ENCODE data around the gene SVOP. TPM values are rescaled to one million over a fixed set of nuclear protein-coding genes. Genes with fewer than 3 reads are reported as not detected.
"Not testable (repeated sequence)": the region's sequence is repeated elsewhere in the genome, so short reads cannot be mapped to it uniquely, and the experiment has no call there.

Gene SVOP
- total and polyA plus RNA-seq, 2 of the 4 experiments (the other 2 are of a cell fraction) = not detected

DNA sequence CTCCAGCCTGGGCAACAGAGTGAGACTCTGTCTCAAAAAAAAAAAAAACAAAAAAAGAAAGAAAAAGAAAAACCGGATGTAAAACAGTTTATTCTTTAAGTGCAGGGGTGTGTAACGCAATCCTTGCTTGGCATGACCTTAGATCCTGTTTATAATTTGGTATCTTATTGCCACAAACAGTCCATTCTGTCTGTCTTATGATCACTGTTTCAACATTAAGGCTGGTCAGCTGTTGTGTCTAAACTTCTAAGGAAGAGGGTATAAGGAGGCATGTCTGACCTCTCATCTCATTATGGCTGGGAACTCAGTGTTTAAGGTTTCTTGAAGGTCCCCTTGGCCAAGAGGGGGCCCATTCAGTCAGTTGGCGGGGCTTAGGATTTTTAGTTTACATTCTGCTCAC, 27.8 kb upstream of the SVOP start:
- H4K91ac ChIP-seq (ENCODE audit: insufficient read depth, low read depth, low read length); H2AK9ac ChIP-seq (replicated peaks; ENCODE audit: low read depth, low read length, poor library complexity); H3K56ac ChIP-seq (ENCODE audit: extremely low read depth, insufficient read depth, low read length); H3K14ac ChIP-seq (replicated peaks; ENCODE audit: low read depth, low read length); H4K5ac ChIP-seq (ENCODE audit: low read depth, low read length); H2BK20ac ChIP-seq (ENCODE audit: low read depth, low read length); dilution Hi-C loops (cut with HindIII; ENCODE audit: low sequenced_read_pairs, unreplicated experiment); H2BK120ac ChIP-seq (ENCODE audit: low read depth, low read length); H3K18ac ChIP-seq (ENCODE audit: low read depth, low read length); H3K4me3 ChIP-seq (ENCODE audit: insufficient read depth, low read depth, low read length); H3K23ac ChIP-seq (ENCODE audit: low read depth, low read length); H3K9me1 ChIP-seq (ENCODE audit: insufficient read depth, low read length); H3K27me3 ChIP-seq (ENCODE audit: control insufficient read depth, insufficient read depth, low read length); H2AK5ac ChIP-seq (ENCODE audit: low read depth, low read length); H3K27ac ChIP-seq (ENCODE audit: insufficient read depth, low read length); H3K4ac ChIP-seq (ENCODE audit: low read depth, low read length); BruUV-seq (replicated peaks); H2AFZ ChIP-seq (replicated peaks; ENCODE audit: low read length, poor library complexity); H3K4me2 ChIP-seq (ENCODE audit: low read depth, low read length); in situ Hi-C loops (cut with MboI; ENCODE audit: low sequenced_read_pairs); H4K8ac ChIP-seq (ENCODE audit: low read depth in 2 of 2, low read length in 2 of 2); DNase-seq; H3K9me3 ChIP-seq (ENCODE audit: control insufficient read depth, insufficient read depth, low read length); H2BK5ac ChIP-seq (ENCODE audit: low read depth, low read length, poor library complexity, severe bottlenecking); H4K20me1 ChIP-seq (ENCODE audit: insufficient read depth, low read length); H3K36me3 ChIP-seq (ENCODE audit: control insufficient read depth, insufficient read depth, low read length); POLR2A ChIA-PET (ENCODE audit: unreplicated experiment); H3K4me1 ChIP-seq (ENCODE audit: control insufficient read depth, insufficient read depth, low read length); ATAC-seq (ENCODE audit: low read depth); H2BK15ac ChIP-seq (ENCODE audit: low read depth, low read length); H3K9ac ChIP-seq (ENCODE audit: low read depth, low read length); CTCF ChIA-PET; intact Hi-C loops (cut with micrococcal nuclease): not testable (repeated sequence)
- no CpG with 5 or more reads among the region's 3 CpGs for WGBS, 2 experiments (ENCODE audit: extremely low coverage in 2 of 2, insufficient read length in 1 of 2)
- peaks cover 9 to 10% of the 10 kb centered on the region in 2 experiments; a peak in 3 of 4 replicates for H3K79me1 ChIP-seq (ENCODE audit: low read depth in 1 of 2, low read length in 2 of 2)
